Frontal cortex (tissue), 4 donors: ENCODE results near the gene SCGB1D1. TPM values are rescaled to one million over a fixed set of nuclear protein-coding genes. Genes with fewer than 3 reads are reported as not detected.

Experiments used
- DNase-seq, 2 donors: peaks; one replicate each; pipeline ENCODE4 v3.0.0; 2012; ENCODE audit warnings: low spot score in 2 of 2
- FAIRE-seq: peaks from 2 replicates; lab custom pipeline; 2012; peaks lifted over from hg19 to GRCh38; lab: Jason Lieb, UNC
- total RNA-seq: library from RNA; depleted of rRNA; stranded (reverse); fragments of >200 nt; gene quantifications from one replicate; pipeline ENCODE4 v1.2.3, GENCODE V29; 2014
- donor health status: control.
- donor health status: control.
- donor health status: control.

SCGB1D1 gene
- total RNA-seq, 1 donor from 2014 or later = not detected

GRCh38 chr11:62208785-62209144, 18.7 kb downstream of the SCGB1D1 start:
- no peak for DNase-seq

GRCh38 chr11:62217191-62217748, 27.3 kb downstream of the SCGB1D1 start:
- no peak for FAIRE-seq
- DNase-seq = no peak

More at GRCh38 chr11:62208785-62209144, 18.7 kb downstream of the SCGB1D1 start:
- FAIRE-seq = no peak

- DNase-seq (no peak), FAIRE-seq (peak; percentile 74)
These were observed 31.5 kb downstream of the SCGB1D1 start for GRCh38 chr11:62221498-62221897.

GRCh38 chr11:62223095-62223494, 33.1 kb downstream of the SCGB1D1 start:
- no peak for DNase-seq

DNA sequence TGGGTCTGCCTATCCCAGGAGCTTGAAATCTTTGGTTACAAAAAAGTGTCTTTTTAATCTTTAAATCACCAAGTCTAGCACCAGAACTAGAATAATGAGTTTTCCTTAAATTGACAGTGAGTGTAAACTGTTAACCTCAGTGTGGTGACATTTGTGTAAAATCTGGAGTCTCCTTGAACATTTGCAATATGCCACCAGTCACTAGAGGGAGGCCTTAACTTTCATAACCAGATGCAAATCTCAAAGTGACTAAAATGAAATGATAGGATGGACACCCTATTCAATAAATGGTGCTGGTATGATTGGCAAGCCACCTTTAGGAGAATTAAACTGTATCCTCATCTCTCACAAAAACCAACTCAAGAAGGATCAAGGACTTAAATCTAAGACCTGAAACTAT, 43.7 kb downstream of the SCGB1D1 start:
- no peak for DNase-seq
- FAIRE-seq = no peak

More at GRCh38 chr11:62223095-62223494, 33.1 kb downstream of the SCGB1D1 start:
- FAIRE-seq = no peak

- DNase-seq = no peak
- FAIRE-seq = no peak
These were observed 46.2 kb downstream of the SCGB1D1 start for GRCh38 chr11:62236187-62236586.

GRCh38 chr11:62237499-62237898, 47.5 kb downstream of the SCGB1D1 start:
- FAIRE-seq = no peak
- no peak for DNase-seq

GRCh38 chr11:62238151-62238550, 48.1 kb downstream of the SCGB1D1 start:
- DNase-seq = no peak
- no peak for FAIRE-seq

DNA sequence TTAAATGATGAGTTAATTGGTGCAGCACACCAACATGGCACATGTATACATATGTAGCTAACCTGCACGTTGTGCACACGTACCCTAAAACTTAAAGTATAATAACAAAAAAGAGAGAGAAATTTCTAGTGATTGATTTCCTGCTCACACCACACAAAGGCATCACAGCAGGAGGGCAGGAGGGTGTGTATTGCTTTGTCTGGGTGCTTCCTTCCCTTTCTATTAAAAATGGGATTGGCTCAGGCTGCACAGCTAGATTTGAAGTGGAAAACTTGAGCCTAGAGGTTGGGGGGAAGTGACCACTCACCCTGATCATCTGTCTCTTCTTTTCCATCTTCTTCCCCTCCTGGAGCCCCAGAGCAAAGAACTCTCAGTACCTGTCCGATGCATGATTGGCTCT, 51.1 kb downstream of the SCGB1D1 start:
- DNase-seq = no peak
- FAIRE-seq = no peak

DNA sequence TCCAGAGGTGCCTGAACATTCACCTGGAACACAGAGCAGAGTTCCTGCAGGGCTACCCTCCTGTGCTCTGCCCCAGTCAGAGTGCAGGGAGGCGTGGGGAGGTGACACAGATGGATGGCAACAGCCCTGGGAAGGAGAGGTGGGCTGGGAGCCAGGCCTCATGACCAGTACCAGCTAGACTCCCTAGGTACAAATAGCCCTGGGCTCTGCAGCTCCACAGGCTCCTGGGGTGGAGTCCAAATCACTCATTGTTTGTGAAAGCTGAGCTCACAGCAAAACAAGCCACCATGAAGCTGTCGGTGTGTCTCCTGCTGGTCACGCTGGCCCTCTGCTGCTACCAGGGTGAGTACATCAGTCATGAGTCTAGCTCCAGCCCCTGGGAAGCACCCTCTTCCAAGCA, 52.0 kb downstream of the SCGB1D1 start, which contains the start of gene SCGB1D2:
Gene SCGB1D2 (plus strand): TSS at position 219 of the 400 bp plus-strand sequence. CDS start 69 bp downstream, at position 288.
- DNase-seq (no peak), FAIRE-seq (no peak)

Other genes starting within 250 kb of the SCGB1D1 start
- 1.6 TPM for gene BEST1, start 239.9 kb upstream of the SCGB1D1 start, total RNA-seq
- gene FTH1, start 222.6 kb upstream of the SCGB1D1 start, total RNA-seq = 254 TPM
- 22.0 TPM for gene INCENP, start 66.2 kb upstream of the SCGB1D1 start, total RNA-seq
- not detected for gene SCGB2A1, start 18.5 kb downstream of the SCGB1D1 start, total RNA-seq
- not detected for gene SCGB1D2, start 52.0 kb downstream of the SCGB1D1 start, total RNA-seq
- not detected for gene SCGB2A2, start 79.9 kb downstream of the SCGB1D1 start, total RNA-seq
- not detected for gene SCGB1D4, start 108.9 kb downstream of the SCGB1D1 start, total RNA-seq
- 33.4 TPM for gene ASRGL1, start 147.2 kb downstream of the SCGB1D1 start, total RNA-seq
- not detected for gene SCGB1A1, start 228.8 kb downstream of the SCGB1D1 start, total RNA-seq